ENCODE results near the gene MYO3B. TPM values are rescaled to one million over a fixed set of nuclear protein-coding genes. Genes with fewer than 3 reads are reported as not detected.
"Not testable (repeated sequence)": the region's sequence is repeated elsewhere in the genome, so short reads cannot be mapped to it uniquely, and the experiment has no call there.

The MYO3B gene
- total RNA-seq, 2 experiments from 2014 or later, result not detected

GRCh38 chr2:170544817-170545216 is 366.9 kb downstream of the MYO3B start:
- no peak overlapping the region for H3K4me3 ChIP-seq (ENCODE audit: low read depth, low read length, poor library complexity, severe bottlenecking)

GRCh38 chr2:170548304-170548703 is 370.4 kb downstream of the MYO3B start:
- DNase-seq (ENCODE audit: low spot score), result no peak
- H3K9me3 ChIP-seq (ENCODE audit: low read length), result no peaks in the 10 kb centered on the region
- TF ChIP-seq EZH2phosphoT487 (IDR thresholded peaks at IDR 0.05; ENCODE audit: borderline replicate concordance, low read depth, low read length) (no peak), CTCF (conservative IDR thresholded peaks at IDR 0.05; ENCODE audit: low read length) (no peak)
- intact Hi-C loops (cut with micrococcal nuclease; ENCODE audit: unreplicated experiment), result no loop called here
- H2AFZ ChIP-seq (ENCODE audit: low read length), result no peak overlapping the region
- ChIA-PET POLR2A (no interaction called here), CTCF (ENCODE audit: unreplicated experiment) (no interaction called here)
- no peak overlapping the region for H3K27ac ChIP-seq (ENCODE audit: low read depth, low read length, poor library complexity, severe bottlenecking)
- no peak overlapping the region for H3K4me2 ChIP-seq (ENCODE audit: low read length)
- no peaks in the 10 kb centered on the region for H3K36me3 ChIP-seq (ENCODE audit: insufficient read depth, low read length)
- no TSS peak for BruUV-seq (replicated peaks)
- H4K20me1 ChIP-seq (ENCODE audit: insufficient read depth, low read length), result no peaks in the 10 kb centered on the region
- no peaks in the 10 kb centered on the region for H3K4me1 ChIP-seq (ENCODE audit: insufficient read depth, low read length, poor library complexity, severe bottlenecking)
- H3K79me2 ChIP-seq (ENCODE audit: insufficient read depth, low read depth, low read length), result no peaks in the 10 kb centered on the region
- no peaks in the 10 kb centered on the region for H3K9me2 ChIP-seq (ENCODE audit: insufficient read depth, low read length)
- no peak overlapping the region for H3K4me3 ChIP-seq (ENCODE audit: low read depth, low read length, poor library complexity, severe bottlenecking)

More at GRCh38 chr2:170544817-170545216, 366.9 kb downstream of the MYO3B start:
- H3K9me3 ChIP-seq (ENCODE audit: low read length), result no peaks in the 10 kb centered on the region
- CTCF ChIA-PET (ENCODE audit: unreplicated experiment), result no interaction called here
- H3K9me2 ChIP-seq (ENCODE audit: insufficient read depth, low read length), result no peaks in the 10 kb centered on the region
- no peaks in the 10 kb centered on the region for H3K36me3 ChIP-seq (ENCODE audit: insufficient read depth, low read length)
- H3K4me1 ChIP-seq (ENCODE audit: insufficient read depth, low read length, poor library complexity, severe bottlenecking), result no peaks in the 10 kb centered on the region
- no peak overlapping the region for H3K27ac ChIP-seq (ENCODE audit: low read depth, low read length, poor library complexity, severe bottlenecking)
- no peaks in the 10 kb centered on the region for H3K79me2 ChIP-seq (ENCODE audit: insufficient read depth, low read depth, low read length)
- intact Hi-C loops (cut with micrococcal nuclease; ENCODE audit: unreplicated experiment), result no loop called here
- POLR2A ChIA-PET, result interaction anchor here (0.5 kb wide), 1 partner anchor 1118 kb away, joined by 3 read pairs; no protein-coding TSS in a partner anchor
- H4K20me1 ChIP-seq (ENCODE audit: insufficient read depth, low read length), result no peaks in the 10 kb centered on the region
- TF ChIP-seq CTCF (conservative IDR thresholded peaks at IDR 0.05; ENCODE audit: low read length) (no peak), EZH2phosphoT487 (IDR thresholded peaks at IDR 0.05; ENCODE audit: borderline replicate concordance, low read depth, low read length) (no peak)
- no peak overlapping the region for H3K4me2 ChIP-seq (ENCODE audit: low read length)
- BruUV-seq (replicated peaks), result no TSS peak
- DNase-seq (ENCODE audit: low spot score), result no peak
- H2AFZ ChIP-seq (ENCODE audit: low read length), result no peak overlapping the region

GRCh38 chr2:170550501-170550900 is 372.6 kb downstream of the MYO3B start:
- no peaks in the 10 kb centered on the region for H3K36me3 ChIP-seq (ENCODE audit: insufficient read depth, low read length)
- no peak overlapping the region for H3K4me3 ChIP-seq (ENCODE audit: low read depth, low read length, poor library complexity, severe bottlenecking)
- H3K79me2 ChIP-seq (ENCODE audit: insufficient read depth, low read depth, low read length), result no peaks in the 10 kb centered on the region
- H3K4me2 ChIP-seq (ENCODE audit: low read length), result no peak overlapping the region
- no peak for TF ChIP-seq EZH2phosphoT487 (IDR thresholded peaks at IDR 0.05; ENCODE audit: borderline replicate concordance, low read depth, low read length)
- TF ChIP-seq CTCF (conservative IDR thresholded peaks at IDR 0.05; ENCODE audit: low read length), result no peak
- no peak overlapping the region for H2AFZ ChIP-seq (ENCODE audit: low read length)
- H4K20me1 ChIP-seq (ENCODE audit: insufficient read depth, low read length), result no peaks in the 10 kb centered on the region
- DNase-seq (ENCODE audit: low spot score), result no peak
- CTCF ChIA-PET (ENCODE audit: unreplicated experiment), result no interaction called here
- intact Hi-C loops (cut with micrococcal nuclease; ENCODE audit: unreplicated experiment), result no loop called here
- POLR2A ChIA-PET, result no interaction called here
- H3K4me1 ChIP-seq (ENCODE audit: insufficient read depth, low read length, poor library complexity, severe bottlenecking), result no peaks in the 10 kb centered on the region
- no peak overlapping the region for H3K27ac ChIP-seq (ENCODE audit: low read depth, low read length, poor library complexity, severe bottlenecking)
- no TSS peak for BruUV-seq (replicated peaks)
- no peaks in the 10 kb centered on the region for H3K9me3 ChIP-seq (ENCODE audit: low read length)
- H3K9me2 ChIP-seq (ENCODE audit: insufficient read depth, low read length), result no peaks in the 10 kb centered on the region

- H3K4me2 ChIP-seq (ENCODE audit: low read length); H3K9me3 ChIP-seq (ENCODE audit: low read length); H2AFZ ChIP-seq (ENCODE audit: low read length); H3K9me2 ChIP-seq (ENCODE audit: insufficient read depth, low read length); H3K79me2 ChIP-seq (ENCODE audit: insufficient read depth, low read depth, low read length); H3K27ac ChIP-seq (ENCODE audit: low read depth, low read length, poor library complexity, severe bottlenecking); DNase-seq (ENCODE audit: low spot score); H3K36me3 ChIP-seq (ENCODE audit: insufficient read depth, low read length); intact Hi-C loops (cut with micrococcal nuclease; ENCODE audit: unreplicated experiment); BruUV-seq (replicated peaks); H3K4me1 ChIP-seq (ENCODE audit: insufficient read depth, low read length, poor library complexity, severe bottlenecking); CTCF ChIA-PET (ENCODE audit: unreplicated experiment); H4K20me1 ChIP-seq (ENCODE audit: insufficient read depth, low read length); H3K4me3 ChIP-seq (ENCODE audit: low read depth, low read length, poor library complexity, severe bottlenecking): not testable (repeated sequence)
- POLR2A ChIA-PET, result interaction anchor here (0.7 kb wide), 2 partner anchors 100 to 291 kb away, joined by 7 to 8 read pairs; no protein-coding TSS in a partner anchor
Observed at GRCh38 chr2:170551899-170552298, 374.0 kb downstream of the MYO3B start.
